GM12872 (cell line): ENCODE measurements around the gene AMZ1.

Experiments used
- CTCF ChIP-seq: IDR thresholded peaks from 3 replicates; pipeline ENCODE4 v1.5.1; 2011; ENCODE audit warnings: low read depth, mild to moderate bottlenecking, low read length, moderate library complexity; ENCODE audit not compliant: insufficient read depth

Gene AMZ1

GRCh38 chr7:2670720-2671391, 17.1 kb upstream of the AMZ1 start:
- peak; percentile 98 for TF ChIP-seq CTCF

- no peak for TF ChIP-seq CTCF
These were observed 14.1 kb upstream of the AMZ1 start for GRCh38 chr7:2673934-2674333.

GRCh38 chr7:2675256-2675764, 12.7 kb upstream of the AMZ1 start:
- TF ChIP-seq CTCF = no peak

- TF ChIP-seq CTCF = no peak
These were observed 7.7 kb upstream of the AMZ1 start for GRCh38 chr7:2680256-2680655.

GRCh38 chr7:2680792-2681490, 7.1 kb upstream of the AMZ1 start:
- peak; percentile 75 for TF ChIP-seq CTCF

GRCh38 chr7:2681929-2682799, 5.8 kb upstream of the AMZ1 start:
- no peak for TF ChIP-seq CTCF

GRCh38 chr7:2684501-2684900, 3.5 kb upstream of the AMZ1 start:
- TF ChIP-seq CTCF = no peak
